Stimulated activated naive CD8-positive, alpha-beta T cell treated with anti-CD3 and anti-CD28 coated beads, Interleukin-15, Interleukin-2, amounts not matched to agents 100 ng/mL and 50 ng/mL, for 24 hours (primary cell): ENCODE measurements around the gene MS4A12.
"Not testable (repeated sequence)": the region's sequence is repeated elsewhere in the genome, so short reads cannot be mapped to it uniquely, and the experiment has no call there.

Source experiments
- H3K27ac Mint-ChIP-seq: one replicate; pipeline ENCODE4 v1.8.0; 2021; ENCODE audit warnings: mild to moderate bottlenecking, mixed read lengths
- H3K27me3 Mint-ChIP-seq: one replicate; pipeline ENCODE4 v1.8.0; 2021; ENCODE audit warnings: mixed read lengths
- H3K36me3 Mint-ChIP-seq: one replicate; pipeline ENCODE4 v1.8.0; 2021; ENCODE audit warnings: low read depth, mixed read lengths
- H3K4me1 Mint-ChIP-seq: one replicate; pipeline ENCODE4 v1.8.0; 2021; ENCODE audit warnings: low read depth, mixed read lengths
- H3K4me3 Mint-ChIP-seq: one replicate; pipeline ENCODE4 v1.8.0; 2021; ENCODE audit warnings: mild to moderate bottlenecking, mixed read lengths
- H3K9me3 Mint-ChIP-seq: one replicate; pipeline ENCODE4 v1.8.0; 2021; ENCODE audit warnings: mixed read lengths

Gene MS4A12

DNA sequence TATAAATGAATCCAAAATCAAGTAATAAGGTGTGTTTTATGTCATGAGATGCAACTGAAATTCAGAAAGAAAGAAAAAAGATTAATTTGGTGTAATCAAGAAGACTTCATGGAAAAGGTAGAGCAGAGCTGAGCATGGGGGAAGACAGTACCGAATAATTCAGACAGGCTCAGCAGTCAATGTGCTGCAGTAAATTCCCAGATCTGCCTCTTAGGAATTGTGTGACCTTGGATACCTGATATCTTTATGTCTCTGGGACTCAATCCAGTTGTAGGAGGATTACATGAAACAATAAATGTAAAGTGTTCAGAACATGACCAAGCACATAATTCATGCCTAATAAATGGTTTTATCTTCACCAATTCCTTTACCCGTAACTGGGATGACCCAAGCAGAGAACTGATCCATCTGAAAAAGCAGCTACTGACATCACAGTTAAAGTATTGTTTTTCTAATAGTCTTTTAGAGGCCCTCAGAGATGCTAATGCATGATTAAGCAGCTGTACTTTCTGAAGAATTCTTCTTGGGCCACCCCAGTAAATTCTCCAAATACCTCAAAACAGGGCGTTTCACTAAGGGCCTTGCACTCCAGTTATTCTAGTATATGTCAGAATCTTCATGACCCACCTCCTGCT is 7.8 kb downstream of the MS4A12 start:
- Mint-ChIP-seq H3K4me1 (peaks cover 27% of the 10 kb centered on the region), H3K36me3 (no peaks in the 10 kb centered on the region), H3K27me3 (peaks cover 49% of the 10 kb centered on the region), H3K9me3 (no peaks in the 10 kb centered on the region), H3K4me3 (no peak overlapping the region), H3K27ac (peak overlapping the region; percentile 24)

DNA sequence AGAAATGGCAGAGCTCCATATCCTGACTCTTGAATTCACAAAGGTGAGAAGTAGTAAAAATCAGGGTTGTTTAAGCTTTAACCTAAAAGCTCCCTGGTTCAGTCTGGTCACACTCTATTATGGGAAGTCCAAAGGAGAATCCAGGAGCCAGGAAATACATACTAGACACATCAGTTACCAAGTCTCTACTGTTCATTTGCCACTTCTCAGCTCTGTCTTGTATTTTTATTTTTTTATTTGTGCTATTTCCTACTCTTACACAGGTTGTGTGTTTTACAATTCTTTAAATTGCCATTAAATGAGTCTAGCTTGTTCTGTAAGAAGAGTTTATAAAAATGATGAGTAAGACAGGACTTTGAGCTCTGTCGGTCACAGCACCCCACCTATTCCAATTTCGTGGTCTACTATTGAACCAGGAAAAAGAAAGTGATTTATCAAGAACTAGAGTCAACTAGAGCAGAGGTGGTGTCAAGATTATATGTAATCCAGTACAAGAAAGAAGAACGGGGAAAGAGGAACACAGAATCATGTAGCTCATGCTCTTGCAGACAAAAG is 9.7 kb downstream of the MS4A12 start:
- Mint-ChIP-seq H3K27me3 (peaks cover 60% of the 10 kb centered on the region), H3K9me3 (no peaks in the 10 kb centered on the region), H3K27ac (no peak overlapping the region), H3K4me3 (no peak overlapping the region), H3K36me3 (no peaks in the 10 kb centered on the region), H3K4me1 (peaks cover 27% of the 10 kb centered on the region)

GRCh38 chr11:60504219-60504905 is 11.8 kb downstream of the MS4A12 start:
- Mint-ChIP-seq H3K27me3 (peaks cover 58% of the 10 kb centered on the region), H3K27ac (peak overlapping the region; percentile 69), H3K4me1 (peaks cover 17% of the 10 kb centered on the region), H3K36me3 (no peaks in the 10 kb centered on the region), H3K9me3 (no peaks in the 10 kb centered on the region), H3K4me3 (peak overlapping the region; percentile 30)

- not testable (repeated sequence) for H3K4me1 Mint-ChIP-seq, H3K9me3 Mint-ChIP-seq, H3K36me3 Mint-ChIP-seq, H3K27ac Mint-ChIP-seq, H3K4me3 Mint-ChIP-seq
- H3K27me3 Mint-ChIP-seq = peaks cover 52% of the 10 kb centered on the region
Measured at GRCh38 chr11:60509609-60510008, 17.0 kb downstream of the MS4A12 start.

DNA sequence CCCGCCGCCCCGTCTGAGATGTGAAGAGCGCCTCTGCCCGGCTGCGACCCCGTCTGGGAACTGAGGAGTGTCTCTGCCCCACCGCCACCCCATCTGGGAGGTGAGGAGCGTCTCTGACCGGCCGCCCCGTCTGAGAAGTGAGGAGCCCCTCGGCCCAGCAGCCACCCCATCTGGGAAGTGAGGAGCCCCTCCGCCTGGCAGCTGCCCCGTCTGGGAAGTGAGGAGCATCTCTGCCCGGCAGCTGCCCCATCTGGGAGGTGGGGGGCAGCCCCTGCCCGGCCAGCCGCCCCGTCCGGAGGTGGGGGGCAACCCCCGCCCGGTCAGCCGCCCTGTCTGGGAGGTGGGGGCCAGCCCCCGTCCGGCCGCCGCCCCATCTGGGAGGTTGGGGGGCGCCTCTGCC is 17.6 kb downstream of the MS4A12 start:
- not testable (repeated sequence) for H3K9me3 Mint-ChIP-seq, H3K4me1 Mint-ChIP-seq, H3K27ac Mint-ChIP-seq, H3K4me3 Mint-ChIP-seq, H3K36me3 Mint-ChIP-seq
- H3K27me3 Mint-ChIP-seq = peaks cover 52% of the 10 kb centered on the region

DNA sequence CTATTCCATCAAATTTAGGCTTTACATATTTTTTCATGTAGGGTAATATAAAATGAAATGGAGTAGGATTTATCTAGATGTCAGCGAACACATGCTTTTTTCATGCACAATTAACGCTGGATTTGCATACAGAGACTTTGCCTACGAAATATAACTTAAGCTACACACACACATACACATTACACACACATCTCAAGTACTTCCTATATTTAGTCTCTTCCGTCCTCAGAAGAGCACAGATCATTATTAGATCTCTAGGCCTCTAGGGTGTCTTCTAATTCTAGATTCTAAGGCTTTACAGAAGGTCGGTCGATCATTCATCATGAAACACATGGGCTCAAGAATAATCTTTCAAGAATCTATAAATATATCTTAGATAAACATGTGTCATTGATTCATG is 18.8 kb downstream of the MS4A12 start:
- Mint-ChIP-seq H3K9me3 (no peaks in the 10 kb centered on the region), H3K4me3 (no peak overlapping the region), H3K27ac (no peak overlapping the region), H3K27me3 (peaks cover 51% of the 10 kb centered on the region), H3K4me1 (no peaks in the 10 kb centered on the region), H3K36me3 (no peaks in the 10 kb centered on the region)

DNA sequence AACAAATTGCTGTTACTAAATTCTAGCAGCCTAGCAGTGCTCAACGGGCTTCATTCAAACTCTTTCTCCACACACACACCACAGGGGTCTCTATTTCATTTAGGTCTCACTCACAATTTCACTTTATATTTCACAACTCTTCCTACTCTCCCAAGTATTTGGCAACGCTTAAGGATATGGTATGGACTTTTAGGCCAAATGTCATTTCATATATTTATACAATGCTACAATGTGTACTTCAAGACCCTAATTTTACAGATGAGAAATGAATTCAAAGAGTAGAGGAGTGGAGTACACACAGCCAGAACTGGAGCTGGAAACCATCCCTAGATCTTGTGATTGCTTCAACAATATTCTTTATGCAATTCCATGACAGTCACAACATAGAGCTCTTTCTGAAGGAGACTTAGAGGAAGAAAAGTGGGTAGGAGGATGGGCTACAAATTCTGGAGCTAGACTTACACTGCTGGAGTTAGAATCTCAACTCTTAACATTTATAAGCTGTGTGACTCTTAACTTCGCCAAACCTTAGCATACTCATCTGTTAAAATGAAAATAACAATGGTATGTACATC is 20.2 kb downstream of the MS4A12 start:
- Mint-ChIP-seq H3K36me3 (no peaks in the 10 kb centered on the region), H3K9me3 (no peaks in the 10 kb centered on the region), H3K4me1 (no peaks in the 10 kb centered on the region), H3K27me3 (peaks cover 44% of the 10 kb centered on the region), H3K27ac (no peak overlapping the region), H3K4me3 (no peak overlapping the region)

- Mint-ChIP-seq H3K27me3 (peaks cover 40% of the 10 kb centered on the region), H3K36me3 (no peaks in the 10 kb centered on the region), H3K4me3 (no peak overlapping the region), H3K9me3 (no peaks in the 10 kb centered on the region), H3K27ac (no peak overlapping the region), H3K4me1 (no peaks in the 10 kb centered on the region)
Measured at GRCh38 chr11:60513496-60514460, 21.2 kb downstream of the MS4A12 start.

- Mint-ChIP-seq H3K27ac (no peak within 1 kb of the TSS), H3K36me3 (no peaks in the 10 kb centered on the region), H3K9me3 (peaks cover 5% of the 10 kb centered on the region), H3K4me1 (no peaks in the 10 kb centered on the region), H3K27me3 (peaks cover 46% of the 10 kb centered on the region), H3K4me3 (no peak within 1 kb of the TSS)
Measured at GRCh38 chr11:60515144-60515855, 22.7 kb downstream of the MS4A12 start, which contains the start of gene MS4A13. MS4A13 (plus strand) TSS chr11:60515392; CDS start chr11:60518084, 2,692 bp downstream.

- H3K27ac Mint-ChIP-seq = no peak overlapping the region
- peaks cover 7% of the 10 kb centered on the region for H3K9me3 Mint-ChIP-seq
- peaks cover 4% of the 10 kb centered on the region for H3K36me3 Mint-ChIP-seq
- H3K4me1 Mint-ChIP-seq = no peaks in the 10 kb centered on the region
- H3K27me3 Mint-ChIP-seq = peaks cover 14% of the 10 kb centered on the region
- no peak overlapping the region for H3K4me3 Mint-ChIP-seq
Measured at GRCh38 chr11:60528465-60528864, 35.9 kb downstream of the MS4A12 start.

DNA sequence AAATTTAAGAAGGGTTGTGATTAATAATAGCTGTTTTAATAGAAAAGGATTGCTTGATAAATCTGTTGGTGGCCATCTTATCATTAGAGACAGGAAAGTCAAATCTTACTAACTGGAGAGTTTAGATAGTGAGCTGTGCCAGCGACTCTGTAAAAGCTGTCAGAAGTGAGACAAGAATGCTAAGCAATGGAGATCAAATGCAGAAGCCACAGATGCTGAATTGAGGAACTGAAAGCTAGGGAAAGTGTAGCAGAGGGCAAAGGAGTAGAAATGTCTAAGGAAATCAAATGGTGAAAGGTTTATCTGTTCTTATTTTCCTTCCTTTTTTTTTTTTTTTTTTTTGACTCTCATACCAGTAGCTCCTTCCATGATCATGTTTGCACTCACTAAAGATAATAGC is 36.4 kb downstream of the MS4A12 start:
- no peak overlapping the region for H3K27ac Mint-ChIP-seq
- H3K36me3 Mint-ChIP-seq = peaks cover 4% of the 10 kb centered on the region
- peaks cover 7% of the 10 kb centered on the region for H3K9me3 Mint-ChIP-seq
- no peaks in the 10 kb centered on the region for H3K4me1 Mint-ChIP-seq
- H3K4me3 Mint-ChIP-seq = no peak overlapping the region
- H3K27me3 Mint-ChIP-seq = peaks cover 14% of the 10 kb centered on the region

GRCh38 chr11:60530454-60531100 is 38.0 kb downstream of the MS4A12 start:
- no peak overlapping the region for H3K27ac Mint-ChIP-seq
- H3K4me1 Mint-ChIP-seq = no peaks in the 10 kb centered on the region
- no peak overlapping the region for H3K4me3 Mint-ChIP-seq
- H3K27me3 Mint-ChIP-seq = peaks cover 14% of the 10 kb centered on the region
- peaks cover 7% of the 10 kb centered on the region for H3K9me3 Mint-ChIP-seq
- peaks cover 4% of the 10 kb centered on the region for H3K36me3 Mint-ChIP-seq

DNA sequence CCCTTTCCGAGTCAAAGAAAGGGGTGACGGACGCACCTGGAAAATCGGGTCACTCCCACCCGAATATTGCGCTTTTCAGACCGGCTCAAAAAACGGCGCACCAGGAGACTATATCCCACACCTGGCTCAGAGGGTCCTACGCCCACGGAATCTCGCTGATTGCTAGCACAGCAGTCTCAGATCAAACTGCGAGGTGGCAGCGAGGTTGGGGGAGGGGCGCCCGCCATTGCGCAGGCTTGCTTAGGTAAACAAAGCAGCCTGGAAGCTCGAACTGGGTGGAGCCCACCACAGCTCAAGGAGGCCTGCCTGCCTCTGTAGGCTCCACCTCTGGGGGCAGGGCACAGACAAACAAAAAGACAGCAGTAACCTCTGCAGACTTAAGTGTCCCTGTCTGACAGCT is 39.8 kb downstream of the MS4A12 start:
- H3K9me3 Mint-ChIP-seq, H3K27ac Mint-ChIP-seq, H3K4me3 Mint-ChIP-seq, H3K36me3 Mint-ChIP-seq, H3K4me1 Mint-ChIP-seq: not testable (repeated sequence)
- H3K27me3 Mint-ChIP-seq = peaks cover 11% of the 10 kb centered on the region

GRCh38 chr11:60538627-60539026 is 46.0 kb downstream of the MS4A12 start:
- H3K4me1 Mint-ChIP-seq, H3K4me3 Mint-ChIP-seq: not testable (repeated sequence)

More at GRCh38 chr11:60538627-60539026, 46.0 kb downstream of the MS4A12 start:
- H3K9me3 Mint-ChIP-seq, H3K27me3 Mint-ChIP-seq, H3K36me3 Mint-ChIP-seq, H3K27ac Mint-ChIP-seq: not testable (repeated sequence)
